ENCODE data around the gene GLRB.

Gene GLRB

GRCh38 chr4:157127571-157127970 is 51.6 kb downstream of the GLRB start:
- DNase-seq (ENCODE audit: low read depth), result no peak
- no peak for TF ChIP-seq CTCF (conservative IDR thresholded peaks at IDR 0.05; ENCODE audit: low read length)
- no peak overlapping the region for H3K4me3 ChIP-seq (ENCODE audit: low read length)

GRCh38 chr4:157128395-157128794 is 52.4 kb downstream of the GLRB start:
- DNase-seq (ENCODE audit: low read depth), result peak; percentile 54
- TF ChIP-seq CTCF (conservative IDR thresholded peaks at IDR 0.05; ENCODE audit: low read length), result peak; percentile 67

GRCh38 chr4:157141976-157142375 is 66.0 kb downstream of the GLRB start:
- peak; percentile 17 for DNase-seq (ENCODE audit: low read depth)
- no peak overlapping the region for H3K4me3 ChIP-seq (ENCODE audit: low read length)
- TF ChIP-seq CTCF (conservative IDR thresholded peaks at IDR 0.05; ENCODE audit: low read length), result no peak

More at GRCh38 chr4:157128395-157128794, 52.4 kb downstream of the GLRB start:
- no peak overlapping the region for H3K4me3 ChIP-seq (ENCODE audit: low read length)

GRCh38 chr4:157143369-157143768 is 67.4 kb downstream of the GLRB start:
- no peak overlapping the region for H3K4me3 ChIP-seq (ENCODE audit: low read length)
- peak; percentile 37 for DNase-seq (ENCODE audit: low read depth)
- TF ChIP-seq CTCF (conservative IDR thresholded peaks at IDR 0.05; ENCODE audit: low read length), result no peak

GRCh38 chr4:157151711-157152110 is 75.8 kb downstream of the GLRB start:
- DNase-seq (ENCODE audit: low read depth), result peak; percentile 25
- TF ChIP-seq CTCF (conservative IDR thresholded peaks at IDR 0.05; ENCODE audit: low read length), result no peak
- no peak overlapping the region for H3K4me3 ChIP-seq (ENCODE audit: low read length)

GRCh38 chr4:157165935-157166610 is 90.1 kb downstream of the GLRB start:
- TF ChIP-seq CTCF (conservative IDR thresholded peaks at IDR 0.05; ENCODE audit: low read length), result no peak
- DNase-seq (ENCODE audit: low read depth), result no peak
- H3K4me3 ChIP-seq (ENCODE audit: low read length), result no peak overlapping the region

GRCh38 chr4:157170321-157170720 is 94.4 kb downstream of the GLRB start:
- TF ChIP-seq CTCF (conservative IDR thresholded peaks at IDR 0.05; ENCODE audit: low read length), result no peak
- peak; percentile 18 for DNase-seq (ENCODE audit: low read depth)
- H3K4me3 ChIP-seq (ENCODE audit: low read length), result no peak overlapping the region

All from AG10803 (cell line).